HepG2 (cell line): ENCODE results near the gene LUC7L. TPM values are rescaled to one million over a fixed set of nuclear protein-coding genes. Genes with fewer than 3 reads are reported as not detected.

ENCODE experiments used
- ARNTL ChIP-seq: sonication (generic); formaldehyde crosslinking; IDR thresholded peaks from 2 replicates; pipeline ENCODE4 v1.4.0; 2020; ENCODE audit warnings: mild to moderate bottlenecking, missing genetic modification reagents
- CCDC6 ChIP-seq: sonication (generic); formaldehyde crosslinking; IDR thresholded peaks from 2 replicates; pipeline ENCODE4 v1.8.1; 2022; ENCODE audit warnings: mild to moderate bottlenecking, missing genetic modification reagents, moderate library complexity
- DPF2 ChIP-seq: sonication (generic); formaldehyde crosslinking; IDR thresholded peaks from 2 replicates; pipeline ENCODE4 v1.4.0; 2020; ENCODE audit warnings: mild to moderate bottlenecking, low read depth, missing genetic modification reagents, borderline replicate concordance
- FIP1L1 ChIP-seq: fragments of 200-400 bp; formaldehyde crosslinking; IDR thresholded peaks from 2 replicates; pipeline ENCODE4 v1.6.1; 2018; ENCODE audit warnings: low read depth, mild to moderate bottlenecking, low read length, moderate library complexity, borderline replicate concordance; ENCODE audit not compliant: insufficient read depth
- FOXM1 ChIP-seq: sonication (generic); formaldehyde crosslinking; IDR thresholded peaks from 2 replicates; pipeline ENCODE4 v1.5.0; 2020; ENCODE audit warnings: missing genetic modification reagents
- MAZ ChIP-seq, 2 experiments: sonication (generic) in 1 of 2; formaldehyde crosslinking in 1 of 2; IDR thresholded peaks; 2 replicates each; pipeline versions ENCODE4 v1.5.0 to v1.6.1; 2012 to 2020; ENCODE audit warnings: low read depth in 2 of 2, mild to moderate bottlenecking in 2 of 2, borderline replicate concordance in 1 of 2, improper control_type of control experiment in 1 of 2, low read length in 1 of 2, missing genetic modification reagents in 1 of 2, moderate library complexity in 1 of 2
- MXD3 ChIP-seq: IDR thresholded peaks from 2 replicates; pipeline ENCODE4 v1.6.1; 2016; ENCODE audit warnings: mild to moderate bottlenecking, missing biosample characterization, missing genetic modification reagents
- NAIF1 ChIP-seq: sonication (generic); formaldehyde crosslinking; IDR thresholded peaks from 2 replicates; pipeline ENCODE4 v1.5.0; 2020; ENCODE audit warnings: mild to moderate bottlenecking, missing genetic modification reagents, borderline replicate concordance
- NPAS2 ChIP-seq: sonication (generic); formaldehyde crosslinking; IDR thresholded peaks from 2 replicates; pipeline ENCODE4 v1.8.0; 2022; ENCODE audit warnings: mild to moderate bottlenecking, missing genetic modification reagents, borderline replicate concordance
- PAWR ChIP-seq: sonication (generic); formaldehyde crosslinking; IDR thresholded peaks from 2 replicates; pipeline ENCODE4 v1.4.0; 2020; ENCODE audit warnings: missing genetic modification reagents, mild to moderate bottlenecking, borderline replicate concordance
- PLSCR1 ChIP-seq: sonication (generic); formaldehyde crosslinking; IDR thresholded peaks from 2 replicates; pipeline ENCODE4 v1.5.0; 2020; ENCODE audit warnings: missing genetic modification reagents, mild to moderate bottlenecking, borderline replicate concordance
- SOX13 ChIP-seq, 3 experiments: fragments of 450-650 bp in 1 of 3; sonication (generic) in 1 of 3; formaldehyde crosslinking in 1 of 3; IDR thresholded peaks in 2 of 3; conservative IDR thresholded peaks in 1 of 3; 2 replicates each; pipeline versions ENCODE4 v1.5.0 to v1.6.1; 2016 to 2020; ENCODE audit warnings: antibody characterized with exemption in 1 of 3, mild to moderate bottlenecking in 1 of 3, missing compliant biosample characterization in 1 of 3, missing genetic modification reagents in 1 of 3, moderate library complexity in 1 of 3
- SOX5 ChIP-seq: IDR thresholded peaks from 2 replicates; pipeline ENCODE4 v1.6.1; 2016; ENCODE audit warnings: borderline replicate concordance
- TBP ChIP-seq: sonication (generic); formaldehyde crosslinking; IDR thresholded peaks from 2 replicates; pipeline ENCODE4 v1.5.0; 2020; ENCODE audit warnings: missing genetic modification reagents
- TBX2 ChIP-seq: sonication (generic); formaldehyde crosslinking; IDR thresholded peaks from 2 replicates; pipeline ENCODE4 v1.5.0; 2020; ENCODE audit warnings: missing genetic modification reagents, mild to moderate bottlenecking, borderline replicate concordance
- ZBTB1 ChIP-seq: sonication (generic); formaldehyde crosslinking; IDR thresholded peaks from 2 replicates; pipeline ENCODE4 v1.4.0; 2020; ENCODE audit warnings: missing genetic modification reagents, borderline replicate concordance
- ZBTB7B ChIP-seq: sonication (generic); formaldehyde crosslinking; IDR thresholded peaks from 2 replicates; pipeline ENCODE4 v1.4.0; 2020; ENCODE audit warnings: missing genetic modification reagents
- ZMAT3 ChIP-seq: sonication (generic); formaldehyde crosslinking; conservative IDR thresholded peaks from 2 replicates; pipeline ENCODE4 v1.7.0; 2021; ENCODE audit warnings: missing genetic modification reagents
- ZNF160 ChIP-seq: sonication (generic); formaldehyde crosslinking; IDR thresholded peaks from 2 replicates; pipeline ENCODE4 v1.8.0; 2022; ENCODE audit warnings: mild to moderate bottlenecking, inconsistent platforms, missing genetic modification reagents
- ZNF234 ChIP-seq: sonication (generic); formaldehyde crosslinking; conservative IDR thresholded peaks from 2 replicates; pipeline ENCODE4 v1.5.1; 2020; ENCODE audit warnings: mild to moderate bottlenecking, missing genetic modification reagents
- ZNF296 ChIP-seq: sonication (generic); formaldehyde crosslinking; conservative IDR thresholded peaks from 2 replicates; pipeline ENCODE4 v1.5.0; 2020; ENCODE audit warnings: mild to moderate bottlenecking, missing genetic modification reagents
- ZNF317 ChIP-seq: sonication (generic); formaldehyde crosslinking; IDR thresholded peaks from 2 replicates; pipeline ENCODE4 v1.5.0; 2020; ENCODE audit warnings: mild to moderate bottlenecking, missing genetic modification reagents
- ZNF34 ChIP-seq: sonication (generic); formaldehyde crosslinking; IDR thresholded peaks from 2 replicates; pipeline ENCODE4 v1.4.0; 2020; ENCODE audit warnings: mild to moderate bottlenecking, missing genetic modification reagents, borderline replicate concordance
- ZNF615 ChIP-seq: sonication (generic); formaldehyde crosslinking; IDR thresholded peaks from 2 replicates; pipeline ENCODE4 v1.5.0; 2020; ENCODE audit warnings: mild to moderate bottlenecking, missing genetic modification reagents, borderline replicate concordance
- ZNF670 ChIP-seq: sonication (generic); formaldehyde crosslinking; IDR thresholded peaks from 2 replicates; pipeline ENCODE4 v1.8.0; 2022; ENCODE audit warnings: mild to moderate bottlenecking, missing genetic modification reagents, borderline replicate concordance
- ZNF678 ChIP-seq: sonication (generic); formaldehyde crosslinking; IDR thresholded peaks from 2 replicates; pipeline ENCODE4 v1.4.0; 2020; ENCODE audit warnings: mild to moderate bottlenecking, missing genetic modification reagents
- ZNF768 ChIP-seq: sonication (generic); formaldehyde crosslinking; IDR thresholded peaks from 2 replicates; pipeline ENCODE4 v1.4.0; 2020; ENCODE audit warnings: missing genetic modification reagents
- polyA plus RNA-seq, 8 experiments: library from polyadenylated mRNA; depleted of rRNA in 3 of 8; stranded (reverse) in 7 of 8; unstranded in 1 of 8; fragments of >200 nt; fragmentation: Illumina TruSeq in 4 of 8; extraction: Trizol in 4 of 8; gene quantifications; 2 replicates each; pipeline versions ENCODE4 v1.2.1 to v1.2.3, GENCODE V29; 2011 to 2016; ENCODE audit warnings: low read depth in 4 of 8, missing spikeins in 1 of 8, mixed read lengths in 1 of 8; ENCODE audit not compliant: insufficient read depth in 1 of 8
- total RNA-seq, 5 experiments: library from RNA; depleted of rRNA; stranded (reverse); fragments of >200 nt; fragmentation: Illumina TruSeq; extraction: Trizol; gene quantifications; 2 replicates each; pipeline ENCODE4 v1.2.3, GENCODE V29; 2016; ENCODE audit warnings: low read depth in 1 of 5

LUC7L gene
- total and polyA plus RNA-seq, 2 of the 13 experiments (the other 11 are each of a cell fraction or from before 2014, with no cell fraction given) = 48.7 to 56.9 TPM

GRCh38 chr16:228852-229730 is at the start of gene LUC7L (continued):
- peak; percentile 64; the same call in 1 of the 2 replicates for TF ChIP-seq PLSCR1 (CRISPR knock-in tag)
- no peak; the same call in 1 of the 2 replicates for TF ChIP-seq PAWR
- peak; percentile 99 for TF ChIP-seq ZNF670 (CRISPR knock-in tag)
- TF ChIP-seq MAZ (IDR thresholded peaks at IDR 0.05; ENCODE audit: borderline replicate concordance, low read depth, low read length) = 0 out of 2 replicates have a peak, but pooled peaks have one; percentile 44
- peak; percentile 99 for TF ChIP-seq MAZ (CRISPR knock-in tag; IDR thresholded peaks at IDR 0.05; ENCODE audit: low read depth)
- TF ChIP-seq SOX13 (IDR thresholded peaks at IDR 0.05) = no peak
- peak in 1 of 2 experiments; percentile 71; a peak in 2 of 4 replicates for TF ChIP-seq SOX13 (CRISPR knock-in tag; conservative IDR thresholded peaks at IDR 0.05 in 1 of 2, IDR thresholded peaks at IDR 0.05 in 1 of 2)
- TF ChIP-seq ZMAT3 (CRISPR knock-in tag) = peak; percentile 59; the same call in 1 of the 2 replicates
- no peak for TF ChIP-seq FIP1L1
- TF ChIP-seq ZBTB1 = peak; percentile 58; the same call in 1 of the 2 replicates
- no peak for TF ChIP-seq DPF2 (CRISPR knock-in tag)
- peak; percentile 82 for TF ChIP-seq ZNF317
- peak; percentile 87; the same call in 1 of the 2 replicates for TF ChIP-seq ZNF615
- peak; percentile 85 for TF ChIP-seq TBX2 (CRISPR knock-in tag)
- TF ChIP-seq FOXM1 = no peak
- peak; percentile 97 for TF ChIP-seq TBP (CRISPR knock-in tag)
- TF ChIP-seq ZNF234 (CRISPR knock-in tag) = peak; percentile 88; the same call in 1 of the 2 replicates
- TF ChIP-seq NPAS2 (CRISPR knock-in tag) = no peak
- peak; percentile 94 for TF ChIP-seq CCDC6
- peak; percentile 94 for TF ChIP-seq ZNF160 (CRISPR knock-in tag)
- TF ChIP-seq ZNF296 (CRISPR knock-in tag) = no peak
- TF ChIP-seq ZNF768 (CRISPR knock-in tag) = peak; percentile 81
- peak; percentile 59 for TF ChIP-seq SOX5 (CRISPR knock-in tag)
- TF ChIP-seq ZBTB7B (CRISPR knock-in tag) = peak; percentile 92
- TF ChIP-seq ZNF678 = peak; percentile 89; the same call in 1 of the 2 replicates
- peak; percentile 98 for TF ChIP-seq MXD3
- TF ChIP-seq ARNTL (CRISPR knock-in tag) = no peak; the same call in 1 of the 2 replicates
- TF ChIP-seq ZNF34 (CRISPR knock-in tag) = 0 out of 2 replicates have a peak, but pooled peaks have one; percentile 16
- peak; percentile 86; the same call in 1 of the 2 replicates for TF ChIP-seq NAIF1 (CRISPR knock-in tag)
